ENCODE data around the gene C13orf46. TPM values are rescaled to one million over a fixed set of nuclear protein-coding genes. Genes with fewer than 3 reads are reported as not detected.
"Not testable (repeated sequence)": the region's sequence is repeated elsewhere in the genome, so short reads cannot be mapped to it uniquely, and the experiment has no call there.

C13orf46 gene
- total RNA-seq, 1 donor from 2014 or later = 0.69 TPM

- intact Hi-C loops (cut with micrococcal nuclease) = no loop called here
- ChIA-PET CTCF (no interaction called here), POLR2A (no interaction called here)
- Mint-ChIP-seq H3K36me3 (ENCODE audit: low read depth) (no peaks in the 10 kb centered on the region), H3K27ac (no peak overlapping the region), H3K4me1 (no peaks in the 10 kb centered on the region), H3K27me3 (peaks cover 37% of the 10 kb centered on the region), H3K9me3 (peaks cover 8% of the 10 kb centered on the region), H3K4me3 (no peak overlapping the region)
- DNase-seq (no peak), ATAC-seq (ENCODE audit: low read depth) (no peak)
- TF ChIP-seq CTCF (IDR thresholded peaks at IDR 0.05) = no peak
Observed at GRCh38 chr13:113915786-113916329, 58.0 kb downstream of the C13orf46 start.

GRCh38 chr13:113915012-113915763, 58.7 kb downstream of the C13orf46 start:
- no peak for DNase-seq
- intact Hi-C loops (cut with micrococcal nuclease) = no loop called here
- no peak overlapping the region for H3K27ac Mint-ChIP-seq
- TF ChIP-seq CTCF (IDR thresholded peaks at IDR 0.05) = no peak
- peaks cover 8% of the 10 kb centered on the region for H3K9me3 Mint-ChIP-seq
- ATAC-seq (ENCODE audit: low read depth) = no peak
- no peaks in the 10 kb centered on the region for H3K36me3 Mint-ChIP-seq (ENCODE audit: low read depth)
- CTCF ChIA-PET = no interaction called here
- H3K27me3 Mint-ChIP-seq = peaks cover 38% of the 10 kb centered on the region
- POLR2A ChIA-PET = no interaction called here
- no peaks in the 10 kb centered on the region for H3K4me1 Mint-ChIP-seq
- no peak overlapping the region for H3K4me3 Mint-ChIP-seq

- ATAC-seq (ENCODE audit: low read depth) (no peak), DNase-seq (no peak)
- ChIA-PET CTCF (no interaction called here), POLR2A (no interaction called here)
- intact Hi-C loops (cut with micrococcal nuclease) = no loop called here
- no peak for TF ChIP-seq CTCF (IDR thresholded peaks at IDR 0.05)
- Mint-ChIP-seq H3K4me3 (no peak overlapping the region), H3K4me1 (no peaks in the 10 kb centered on the region), H3K9me3 (peaks cover 8% of the 10 kb centered on the region), H3K27me3 (peaks cover 38% of the 10 kb centered on the region), H3K36me3 (ENCODE audit: low read depth) (no peaks in the 10 kb centered on the region), H3K27ac (no peak overlapping the region)
Observed at GRCh38 chr13:113914333-113915011, 59.4 kb downstream of the C13orf46 start.

- intact Hi-C loops (cut with micrococcal nuclease); POLR2A ChIA-PET; CTCF ChIA-PET; ATAC-seq (ENCODE audit: low read depth); H3K4me3 Mint-ChIP-seq; H3K9me3 Mint-ChIP-seq; H3K36me3 Mint-ChIP-seq (ENCODE audit: low read depth); DNase-seq; H3K27ac Mint-ChIP-seq; H3K4me1 Mint-ChIP-seq: not testable (repeated sequence)
- H3K27me3 Mint-ChIP-seq = peaks cover 38% of the 10 kb centered on the region
Observed at GRCh38 chr13:113913838-113914237, 60.0 kb downstream of the C13orf46 start.

- CTCF ChIA-PET; H3K4me3 Mint-ChIP-seq; H3K36me3 Mint-ChIP-seq (ENCODE audit: low read depth); DNase-seq; intact Hi-C loops (cut with micrococcal nuclease); H3K4me1 Mint-ChIP-seq; H3K27ac Mint-ChIP-seq; ATAC-seq (ENCODE audit: low read depth); H3K9me3 Mint-ChIP-seq; POLR2A ChIA-PET: not testable (repeated sequence)
- H3K27me3 Mint-ChIP-seq = peaks cover 41% of the 10 kb centered on the region
Observed at GRCh38 chr13:113913408-113913807, 60.5 kb downstream of the C13orf46 start.

GRCh38 chr13:113912596-113912995, 61.3 kb downstream of the C13orf46 start:
- TF ChIP-seq CTCF (IDR thresholded peaks at IDR 0.05) = no peak

More at GRCh38 chr13:113912596-113912995, 61.3 kb downstream of the C13orf46 start:
- Mint-ChIP-seq H3K27ac (no peak overlapping the region), H3K36me3 (ENCODE audit: low read depth) (no peaks in the 10 kb centered on the region), H3K4me3 (no peak overlapping the region), H3K9me3 (peaks cover 8% of the 10 kb centered on the region), H3K4me1 (peaks cover 7% of the 10 kb centered on the region), H3K27me3 (peaks cover 43% of the 10 kb centered on the region)
- intact Hi-C loops (cut with micrococcal nuclease) = no loop called here
- ATAC-seq (ENCODE audit: low read depth) = no peak
- ChIA-PET POLR2A (no interaction called here), CTCF (no interaction called here)
- DNase-seq = no peak

Measured in activated B cell treated with CpG ODN at 0.5 μM for 24 hours (primary cell).